Measurements from ENCODE around the gene RFX8.
A peak's percentile ranks its signal among the peaks of the same experiment; 100 is the strongest.

GRCh38 chr2:101419096-101419663, 55.7 kb downstream of the RFX8 start:
- TF ChIP-seq POLR2A (IDR thresholded peaks at IDR 0.05) (no peak), CTCF (IDR thresholded peaks at IDR 0.05) (peak; percentile 59 to 70 (median 63)), POLR2AphosphoS5 (IDR thresholded peaks at IDR 0.05) (no peak), EP300 (IDR thresholded peaks at IDR 0.05; ENCODE audit: low read depth) (no peak)

Data from transverse colon (tissue), 4 donors.